Fibroblast of skin of left quadriceps (primary cell): ENCODE data around the gene BRD3.
"Not testable (repeated sequence)": the region's sequence is repeated elsewhere in the genome, so short reads cannot be mapped to it uniquely, and the experiment has no call there.

ENCODE experiments used
- DNase-seq, 2 experiments: peaks; one replicate each; pipeline ENCODE4 v3.0.0-alpha.2; 2013; ENCODE audit warnings: low read depth in 2 of 2

The BRD3 gene

GRCh38 chr9:134067904-134068743, at the start of gene BRD3:
Gene BRD3 (minus strand): TSS chr9:134068026. CDS start chr9:134053477, 14,549 bp downstream.
- peak; percentile 69 to 79 for DNase-seq

- DNase-seq = no peak
Measured at GRCh38 chr9:134112561-134112960, 44.7 kb upstream of the BRD3 start.

GRCh38 chr9:134111064-134111463, 43.2 kb upstream of the BRD3 start:
- no peak for DNase-seq

GRCh38 chr9:134103391-134103998, 35.7 kb upstream of the BRD3 start:
- DNase-seq = no peak

- no peak for DNase-seq
Measured at GRCh38 chr9:134101623-134102149, 33.9 kb upstream of the BRD3 start.

GRCh38 chr9:134101133-134101532, 33.3 kb upstream of the BRD3 start:
- not testable (repeated sequence) for DNase-seq

- no peak for DNase-seq
Measured at GRCh38 chr9:134100040-134100439, 32.2 kb upstream of the BRD3 start.

- no peak for DNase-seq
Measured at GRCh38 chr9:134099123-134099761, 31.4 kb upstream of the BRD3 start.

- no peak for DNase-seq
Measured at GRCh38 chr9:134089972-134090371, 22.1 kb upstream of the BRD3 start.

GRCh38 chr9:134088063-134088725, 20.4 kb upstream of the BRD3 start:
- no peak for DNase-seq

GRCh38 chr9:134085674-134086073, 17.8 kb upstream of the BRD3 start:
- DNase-seq = no peak

- no peak for DNase-seq
Measured at GRCh38 chr9:134083451-134083850, 15.6 kb upstream of the BRD3 start.

GRCh38 chr9:134076644-134077043, 8.8 kb upstream of the BRD3 start:
- DNase-seq = no peak

- DNase-seq = not testable (repeated sequence)
Measured at GRCh38 chr9:134075689-134076088, 7.9 kb upstream of the BRD3 start.

GRCh38 chr9:134073500-134073899, 5.7 kb upstream of the BRD3 start:
- DNase-seq = no peak

- DNase-seq = not testable (repeated sequence)
Measured at GRCh38 chr9:134072683-134073082, 4.9 kb upstream of the BRD3 start.

- no peak for DNase-seq
Measured at GRCh38 chr9:134071149-134071548, 3.3 kb upstream of the BRD3 start.

GRCh38 chr9:134069480-134070399, 1.9 kb upstream of the BRD3 start:
- DNase-seq = no peak

- peak in 1 of 2 experiments; percentile 14 for DNase-seq
Measured at GRCh38 chr9:134068744-134069479, 1.1 kb upstream of the BRD3 start.
